HCT116 (cell line): ENCODE data around the gene COL26A1. TPM values are rescaled to one million over a fixed set of nuclear protein-coding genes. Genes with fewer than 3 reads are reported as not detected.
"Not testable (repeated sequence)": the region's sequence is repeated elsewhere in the genome, so short reads cannot be mapped to it uniquely, and the experiment has no call there.

ENCODE experiments used
- ATAC-seq: fragments of 200-7000 bp; cut with Tn5 transposase; 2 replicates; pipeline ENCODE4 v1.9.1; 2020; ENCODE audit warnings: mild to moderate bottlenecking, moderate library complexity
- BruUV-seq: library from RNA; stranded (reverse); fragments of 400-500 nt; replicated peaks from 2 replicates; lab custom pipeline; 2021; lab: Mats Ljungman, UMichigan
- CTCF ChIA-PET: fragments of 300-600 bp; sonication (Branson Sonifier 250); formaldehyde crosslinking; loops from one replicate; lab custom pipeline; 2021; ENCODE audit warnings: antibody characterized with exemption; lab: Charles Lee
- POLR2A ChIA-PET: fragments of 300-600, 350-600 bp; sonication (Branson Sonifier 250); formaldehyde crosslinking; loops from one replicate; lab custom pipeline; 2021; ENCODE audit warnings: antibody characterized with exemption; lab: Charles Lee
- RAD21 ChIA-PET, 2 experiments: fragments of 300-600 bp; sonication (Branson Sonifier 250); formaldehyde crosslinking; loops; one replicate each; lab custom pipeline; 2023; ENCODE audit warnings: low total read pairs in 2 of 2; ENCODE audit not compliant: uncharacterized antibody in 2 of 2, unreplicated experiment in 2 of 2, low non-redundant PET in 1 of 2; lab: Charles Lee
- DNase-seq: peaks from one replicate; pipeline ENCODE4 v3.0.0-alpha.2; 2010; ENCODE audit warnings: low read depth, low spot score
- H2AFZ ChIP-seq: fragments of 200-600 bp; shearing (Covaris generic), sonication (generic); 2 replicates; pipeline ENCODE4 v1.6.1; 2017; ENCODE audit warnings: low read depth, mixed run types, mixed read lengths, antibody characterized with exemption, low read length; ENCODE audit not compliant: poor library complexity, severe bottlenecking
- H3K27ac ChIP-seq: 2 replicates; pipeline ENCODE4 v1.5.1; 2012; ENCODE audit warnings: low read depth, low read length
- H3K27me3 ChIP-seq: fragments of 200-600 bp; sonication (generic); 2 replicates; pipeline ENCODE4 v1.6.1; 2016; ENCODE audit warnings: mixed run types, low read length, mixed read lengths; ENCODE audit not compliant: insufficient read depth
- H3K36me3 ChIP-seq, 2 experiments: fragments of 200-500 bp in 1 of 2; fragments of 200-600 bp in 1 of 2; sonication (Bioruptor generic) in 1 of 2; sonication (generic) in 1 of 2; 2 replicates each; pipeline versions ENCODE4 v1.5.1 to v1.6.1; 2014 to 2016; ENCODE audit warnings: low read length in 2 of 2, inconsistent platforms in 1 of 2, mixed read lengths in 1 of 2, mixed run types in 1 of 2; ENCODE audit not compliant: insufficient read depth in 2 of 2, control insufficient read depth in 1 of 2
- H3K4me1 ChIP-seq, 2 experiments: fragments of 200-600 bp in 1 of 2; sonication (generic) in 1 of 2; 2 replicates each; pipeline versions ENCODE4 v1.5.1 to v1.6.1; 2012 to 2017; ENCODE audit warnings: low read length in 2 of 2, inconsistent platforms in 1 of 2, mild to moderate bottlenecking in 1 of 2, mixed read lengths in 1 of 2, mixed run types in 1 of 2, moderate library complexity in 1 of 2; ENCODE audit not compliant: insufficient read depth in 2 of 2, control insufficient read depth in 1 of 2
- H3K4me2 ChIP-seq: fragments of 200-600 bp; sonication (generic); 2 replicates; pipeline ENCODE4 v1.6.1; 2017; ENCODE audit warnings: mixed run types, low read length, mixed read lengths
- H3K4me3 ChIP-seq, 2 experiments: fragments of 200-600 bp in 1 of 2; sonication (generic) in 1 of 2; replicated peaks in 1 of 2; 2 replicates each; pipeline ENCODE4 v1.5.1; 2011 to 2016; ENCODE audit warnings: low read length in 2 of 2, control low read depth in 1 of 2, low read depth in 1 of 2, mild to moderate bottlenecking in 1 of 2, mixed read lengths in 1 of 2, mixed run types in 1 of 2
- H3K79me2 ChIP-seq: fragments of 200-600 bp; sonication (generic); 2 replicates; pipeline ENCODE4 v1.6.1; 2017; ENCODE audit warnings: mild to moderate bottlenecking, mixed run types, low read length, moderate library complexity, mixed read lengths; ENCODE audit not compliant: insufficient read depth
- H3K9ac ChIP-seq: fragments of 200-600 bp; sonication (generic); 2 replicates; pipeline ENCODE4 v1.6.1; 2016; ENCODE audit warnings: low read length, mixed read lengths
- H3K9me2 ChIP-seq: fragments of 200-600 bp; sonication (generic), shearing (Covaris generic); 2 replicates; pipeline ENCODE4 v1.6.1; 2017; ENCODE audit warnings: mixed run types, mild to moderate bottlenecking, moderate library complexity; ENCODE audit not compliant: insufficient read depth
- H3K9me3 ChIP-seq, 2 experiments: fragments of 200-500 bp in 1 of 2; fragments of 200-600 bp in 1 of 2; sonication (Bioruptor generic) in 1 of 2; sonication (generic) in 1 of 2; 2 replicates each; pipeline ENCODE4 v1.6.1; 2014 to 2017; ENCODE audit warnings: low read length in 2 of 2, mixed read lengths in 2 of 2, inconsistent platforms in 1 of 2, low read depth in 1 of 2, mild to moderate bottlenecking in 1 of 2, mixed run types in 1 of 2, moderate library complexity in 1 of 2; ENCODE audit not compliant: control insufficient read depth in 1 of 2, insufficient read depth in 1 of 2
- H4K20me1 ChIP-seq: fragments of 200-600 bp; sonication (generic), shearing (Covaris generic); 2 replicates; pipeline ENCODE4 v1.6.1; 2017; ENCODE audit warnings: mixed run types, mild to moderate bottlenecking, moderate library complexity; ENCODE audit not compliant: insufficient read depth
- CBX3 ChIP-seq: IDR thresholded peaks from 2 replicates; pipeline ENCODE4 v1.6.1; 2012; ENCODE audit warnings: low read depth
- CEBPB ChIP-seq: IDR thresholded peaks from 2 replicates; pipeline ENCODE4 v1.6.1; 2012; ENCODE audit warnings: low read depth
- FOSL1 ChIP-seq: IDR thresholded peaks from 2 replicates; pipeline ENCODE4 v1.6.1; 2012; ENCODE audit warnings: low read depth
- POLR2AphosphoS5 ChIP-seq: IDR thresholded peaks from 2 replicates; pipeline ENCODE4 v1.6.1; 2011; ENCODE audit warnings: mild to moderate bottlenecking, low read depth, low read length, moderate library complexity
- SIN3A ChIP-seq: IDR thresholded peaks from 2 replicates; pipeline ENCODE4 v1.6.1; 2012; ENCODE audit warnings: low read depth
- SP1 ChIP-seq: IDR thresholded peaks from 2 replicates; pipeline ENCODE4 v1.6.1; 2012; ENCODE audit warnings: low read depth
- SRF ChIP-seq: IDR thresholded peaks from 2 replicates; pipeline ENCODE4 v1.6.1; 2012; ENCODE audit warnings: low read depth
- ZFX ChIP-seq: fragments of 450-650 bp; IDR thresholded peaks from 2 replicates; pipeline ENCODE4 v1.6.1; 2017
- intact Hi-C: fragments of 100-400 bp; cut with micrococcal nuclease; formaldehyde crosslinking; loops from 2 replicates; pipeline ENCODE4 v1.10.0; 2022
- total RNA-seq: library from RNA; stranded (reverse); gene quantifications from one replicate; pipeline ENCODE4 v1.2.1, GENCODE V29; 2021; ENCODE audit not compliant: unreplicated experiment
- TF ChIP-seq, protein P1 (sequence below), 3 experiments: fragments of 200-600 bp in 1 of 3; sonication (generic) in 1 of 3; IDR thresholded peaks in 2 of 3; conservative IDR thresholded peaks in 1 of 3; 2 replicates each; pipeline ENCODE4 v1.5.1; 2012 to 2017; ENCODE audit warnings: low read depth in 2 of 3, low read length in 2 of 3, antibody characterized with exemption in 1 of 3, borderline replicate concordance in 1 of 3, control low read depth in 1 of 3, mild to moderate bottlenecking in 1 of 3, mixed read lengths in 1 of 3, mixed run types in 1 of 3, moderate library complexity in 1 of 3; ENCODE audit not compliant: insufficient read depth in 1 of 3
- TF ChIP-seq, protein P2 (sequence below): IDR thresholded peaks from 2 replicates; pipeline ENCODE4 v1.6.1; 2011; ENCODE audit warnings: mild to moderate bottlenecking, low read length, moderate library complexity; ENCODE audit not compliant: insufficient replicate concordance; ENCODE audit errors: extremely low read depth

The COL26A1 gene
- total RNA-seq, 1 experiment from 2014 or later, result 0.27 TPM

DNA sequence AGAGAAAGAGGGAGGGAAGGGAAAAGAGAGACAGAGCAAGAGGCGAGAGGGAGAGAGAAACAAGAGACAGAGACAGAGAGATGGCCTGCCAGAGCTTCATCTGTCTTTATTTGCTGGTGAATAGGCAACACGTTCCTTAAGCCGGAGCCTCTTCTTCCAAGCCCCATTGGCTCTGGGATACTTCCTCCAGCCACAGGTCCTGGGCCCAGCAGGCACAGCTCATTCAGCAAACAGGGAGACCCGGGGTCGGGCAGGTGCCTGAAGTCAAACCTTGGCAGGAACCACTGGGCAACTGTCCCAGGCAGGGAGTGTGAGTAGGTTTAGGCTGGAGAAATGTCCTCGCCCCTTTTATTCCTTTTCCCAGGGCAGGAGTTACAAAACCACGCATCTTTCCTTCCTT, 198.2 kb downstream of the COL26A1 start:
- POLR2A ChIA-PET, result no interaction called here
- RAD21 ChIA-PET, result no interaction called here
- no peaks in the 10 kb centered on the region for H4K20me1 ChIP-seq
- H3K36me3 ChIP-seq, result no peaks in the 10 kb centered on the region
- H3K4me3 ChIP-seq, result no peak overlapping the region
- H3K79me2 ChIP-seq, result no peaks in the 10 kb centered on the region
- H3K9me3 ChIP-seq, result no peaks in the 10 kb centered on the region
- H2AFZ ChIP-seq, result no peak overlapping the region
- H3K27ac ChIP-seq, result no peak overlapping the region
- CTCF ChIA-PET, result interaction anchor here (0.8 kb wide), 1 partner anchor 18 kb away, joined by 3 read pairs; no protein-coding TSS in a partner anchor
- H3K4me1 ChIP-seq, result peaks cover 16 to 24% of the 10 kb centered on the region in 2 experiments; a peak in 3 of 4 replicates
- no peak for DNase-seq
- no peaks in the 10 kb centered on the region for H3K27me3 ChIP-seq
- H3K9me2 ChIP-seq, result no peaks in the 10 kb centered on the region
- no TSS peak for BruUV-seq
- TF ChIP-seq SIN3A, result no peak
- TF ChIP-seq FOSL1, result no peak
- TF ChIP-seq SP1, result no peak
- TF ChIP-seq, protein P1, sequence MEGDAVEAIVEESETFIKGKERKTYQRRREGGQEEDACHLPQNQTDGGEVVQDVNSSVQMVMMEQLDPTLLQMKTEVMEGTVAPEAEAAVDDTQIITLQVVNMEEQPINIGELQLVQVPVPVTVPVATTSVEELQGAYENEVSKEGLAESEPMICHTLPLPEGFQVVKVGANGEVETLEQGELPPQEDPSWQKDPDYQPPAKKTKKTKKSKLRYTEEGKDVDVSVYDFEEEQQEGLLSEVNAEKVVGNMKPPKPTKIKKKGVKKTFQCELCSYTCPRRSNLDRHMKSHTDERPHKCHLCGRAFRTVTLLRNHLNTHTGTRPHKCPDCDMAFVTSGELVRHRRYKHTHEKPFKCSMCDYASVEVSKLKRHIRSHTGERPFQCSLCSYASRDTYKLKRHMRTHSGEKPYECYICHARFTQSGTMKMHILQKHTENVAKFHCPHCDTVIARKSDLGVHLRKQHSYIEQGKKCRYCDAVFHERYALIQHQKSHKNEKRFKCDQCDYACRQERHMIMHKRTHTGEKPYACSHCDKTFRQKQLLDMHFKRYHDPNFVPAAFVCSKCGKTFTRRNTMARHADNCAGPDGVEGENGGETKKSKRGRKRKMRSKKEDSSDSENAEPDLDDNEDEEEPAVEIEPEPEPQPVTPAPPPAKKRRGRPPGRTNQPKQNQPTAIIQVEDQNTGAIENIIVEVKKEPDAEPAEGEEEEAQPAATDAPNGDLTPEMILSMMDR (IDR thresholded peaks at IDR 0.05 in 2 of 3, conservative IDR thresholded peaks at IDR 0.05 in 1 of 3; ENCODE audit: borderline replicate concordance in 1 of 3, insufficient read depth in 1 of 3, low read depth in 2 of 3, low read length in 2 of 3), result no peak
- no peak for TF ChIP-seq SRF
- TF ChIP-seq POLR2AphosphoS5, result no peak
- no peak for TF ChIP-seq CEBPB
- TF ChIP-seq CBX3, result no peak
- TF ChIP-seq ZFX, result no peak
- TF ChIP-seq, protein P2, sequence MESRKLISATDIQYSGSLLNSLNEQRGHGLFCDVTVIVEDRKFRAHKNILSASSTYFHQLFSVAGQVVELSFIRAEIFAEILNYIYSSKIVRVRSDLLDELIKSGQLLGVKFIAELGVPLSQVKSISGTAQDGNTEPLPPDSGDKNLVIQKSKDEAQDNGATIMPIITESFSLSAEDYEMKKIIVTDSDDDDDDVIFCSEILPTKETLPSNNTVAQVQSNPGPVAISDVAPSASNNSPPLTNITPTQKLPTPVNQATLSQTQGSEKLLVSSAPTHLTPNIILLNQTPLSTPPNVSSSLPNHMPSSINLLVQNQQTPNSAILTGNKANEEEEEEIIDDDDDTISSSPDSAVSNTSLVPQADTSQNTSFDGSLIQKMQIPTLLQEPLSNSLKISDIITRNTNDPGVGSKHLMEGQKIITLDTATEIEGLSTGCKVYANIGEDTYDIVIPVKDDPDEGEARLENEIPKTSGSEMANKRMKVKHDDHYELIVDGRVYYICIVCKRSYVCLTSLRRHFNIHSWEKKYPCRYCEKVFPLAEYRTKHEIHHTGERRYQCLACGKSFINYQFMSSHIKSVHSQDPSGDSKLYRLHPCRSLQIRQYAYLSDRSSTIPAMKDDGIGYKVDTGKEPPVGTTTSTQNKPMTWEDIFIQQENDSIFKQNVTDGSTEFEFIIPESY, result no peak
- no peak overlapping the region for H3K9ac ChIP-seq
- intact Hi-C loops, result no loop called here
- no peak overlapping the region for H3K4me2 ChIP-seq
- no peak for ATAC-seq

DNA sequence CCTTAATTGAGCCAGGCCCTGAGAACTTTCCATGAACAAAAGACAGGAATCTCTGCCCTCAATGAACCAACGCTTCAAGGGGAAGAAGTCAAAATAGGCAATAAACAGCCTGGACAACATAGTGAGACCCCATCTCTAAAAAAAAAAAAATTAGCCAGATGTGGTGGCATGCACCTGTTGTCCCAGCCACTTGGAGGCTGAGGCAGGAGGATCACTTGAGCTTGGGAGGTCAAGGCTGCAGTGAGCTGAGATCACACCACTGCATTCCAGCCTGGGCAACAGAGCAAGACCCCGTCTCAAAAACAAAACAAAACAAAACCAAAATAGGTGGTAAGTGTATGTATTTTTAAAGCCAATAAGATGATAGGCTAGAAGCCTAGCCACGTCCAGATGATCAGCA, 198.6 kb downstream of the COL26A1 start:
- CTCF ChIA-PET, result interaction anchor here (0.8 kb wide), 1 partner anchor 18 kb away, joined by 3 read pairs; no protein-coding TSS in a partner anchor
- ATAC-seq, intact Hi-C loops, H3K9ac ChIP-seq, H3K9me2 ChIP-seq, H3K4me2 ChIP-seq, H3K27ac ChIP-seq, H3K4me3 ChIP-seq, H4K20me1 ChIP-seq, H3K9me3 ChIP-seq, POLR2A ChIA-PET, H3K27me3 ChIP-seq, H3K79me2 ChIP-seq, RAD21 ChIA-PET, BruUV-seq, DNase-seq, H3K36me3 ChIP-seq, H2AFZ ChIP-seq: not testable (repeated sequence)
- peaks cover 16 to 24% of the 10 kb centered on the region in 2 experiments; a peak in 3 of 4 replicates for H3K4me1 ChIP-seq
